NT2/D1 (cell line): ENCODE measurements around the gene AP1AR.

Experiments
- YY1 ChIP-seq: IDR thresholded peaks from 2 replicates; pipeline ENCODE4 v1.6.1; 2011; ENCODE audit not compliant: insufficient read length, insufficient read depth
- ZNF274 ChIP-seq: IDR thresholded peaks from 2 replicates; pipeline ENCODE4 v1.6.1; 2011; ENCODE audit warnings: mild to moderate bottlenecking, low read depth, low read length

GRCh38 chr4:112312610-112313239, 81.1 kb downstream of the AP1AR start:
- TF ChIP-seq ZNF274 = no peak
- no peak for TF ChIP-seq YY1
